GM12878 (cell line): ENCODE data around the gene ADPRS.

Experiments
- BHLHE40 ChIP-seq, 2 experiments: fragments of 450-650 bp in 1 of 2; IDR thresholded peaks; 2 replicates each; pipeline ENCODE4 v1.6.1; 2011 to 2017; ENCODE audit warnings: low read depth in 2 of 2, borderline replicate concordance in 1 of 2, improper control_type of control experiment in 1 of 2, low read length in 1 of 2, mild to moderate bottlenecking in 1 of 2
- EZH2 ChIP-seq: IDR thresholded peaks from 2 replicates; pipeline ENCODE4 v1.6.1; 2012; ENCODE audit warnings: low read depth, mild to moderate bottlenecking, control low read depth, inconsistent platforms, low read length, borderline replicate concordance; ENCODE audit not compliant: control insufficient read depth
- MXI1 ChIP-seq: fragments of 150-350 bp; IDR thresholded peaks from 2 replicates; pipeline ENCODE4 v1.6.1; 2011; ENCODE audit warnings: low read depth, mild to moderate bottlenecking, inconsistent platforms, low read length, improper control_type of control experiment
- TF ChIP-seq, protein P1 (sequence below), 3 experiments: IDR thresholded peaks in 2 of 3; conservative IDR thresholded peaks in 1 of 3; 2 replicates each; pipeline ENCODE4 v1.5.1; 2011; ENCODE audit warnings: low read depth in 3 of 3, low read length in 3 of 3, mild to moderate bottlenecking in 3 of 3, control low read depth in 2 of 3, moderate library complexity in 2 of 3, inconsistent platforms in 1 of 3, mixed read lengths in 1 of 3; ENCODE audit not compliant: control insufficient read depth in 2 of 3, insufficient read depth in 1 of 3; ENCODE audit errors: extremely low read depth in 1 of 3

DNA sequence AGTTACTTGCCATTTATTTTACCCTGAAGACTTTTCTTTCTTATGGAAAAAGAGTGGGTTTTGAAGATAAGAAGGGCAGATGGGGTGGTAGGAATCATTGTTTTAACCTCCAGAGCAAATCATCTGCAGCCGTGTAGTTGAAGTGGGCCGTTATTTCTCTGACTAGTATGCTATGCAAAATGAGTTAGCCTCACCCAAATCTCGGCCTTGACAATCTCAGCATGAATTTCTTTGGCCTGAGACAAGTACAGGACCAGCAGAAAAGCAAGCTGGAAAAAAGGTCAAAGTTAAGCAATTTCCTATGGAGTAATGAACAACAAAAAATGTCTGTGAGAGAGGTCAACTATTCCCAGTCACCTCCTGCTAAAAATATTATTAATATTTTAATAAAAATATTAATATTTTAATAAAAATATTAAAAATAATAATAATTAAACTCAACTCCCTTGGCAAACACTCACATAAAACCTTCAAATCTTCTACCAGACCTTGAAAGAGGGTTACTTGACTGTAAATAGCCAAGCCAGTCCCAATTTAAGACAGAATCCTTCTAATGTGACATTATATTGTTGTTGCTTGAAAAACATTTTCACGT, 11.6 kb upstream of the ADPRS start:
- TF ChIP-seq EZH2 (no peak), BHLHE40 (IDR thresholded peaks at IDR 0.05; ENCODE audit: borderline replicate concordance in 1 of 2, low read depth in 2 of 2, low read length in 1 of 2) (no peak), MXI1 (no peak)
- TF ChIP-seq, protein P1, sequence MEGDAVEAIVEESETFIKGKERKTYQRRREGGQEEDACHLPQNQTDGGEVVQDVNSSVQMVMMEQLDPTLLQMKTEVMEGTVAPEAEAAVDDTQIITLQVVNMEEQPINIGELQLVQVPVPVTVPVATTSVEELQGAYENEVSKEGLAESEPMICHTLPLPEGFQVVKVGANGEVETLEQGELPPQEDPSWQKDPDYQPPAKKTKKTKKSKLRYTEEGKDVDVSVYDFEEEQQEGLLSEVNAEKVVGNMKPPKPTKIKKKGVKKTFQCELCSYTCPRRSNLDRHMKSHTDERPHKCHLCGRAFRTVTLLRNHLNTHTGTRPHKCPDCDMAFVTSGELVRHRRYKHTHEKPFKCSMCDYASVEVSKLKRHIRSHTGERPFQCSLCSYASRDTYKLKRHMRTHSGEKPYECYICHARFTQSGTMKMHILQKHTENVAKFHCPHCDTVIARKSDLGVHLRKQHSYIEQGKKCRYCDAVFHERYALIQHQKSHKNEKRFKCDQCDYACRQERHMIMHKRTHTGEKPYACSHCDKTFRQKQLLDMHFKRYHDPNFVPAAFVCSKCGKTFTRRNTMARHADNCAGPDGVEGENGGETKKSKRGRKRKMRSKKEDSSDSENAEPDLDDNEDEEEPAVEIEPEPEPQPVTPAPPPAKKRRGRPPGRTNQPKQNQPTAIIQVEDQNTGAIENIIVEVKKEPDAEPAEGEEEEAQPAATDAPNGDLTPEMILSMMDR (IDR thresholded peaks at IDR 0.05 in 2 of 3, conservative IDR thresholded peaks at IDR 0.05 in 1 of 3; ENCODE audit: control insufficient read depth in 2 of 3, extremely low read depth in 1 of 3, insufficient read depth in 1 of 3, low read depth in 3 of 3, low read length in 3 of 3): no peak
